ENCODE results near the gene PCDHB4.
"Not testable (repeated sequence)": the region's sequence is repeated elsewhere in the genome, so short reads cannot be mapped to it uniquely, and the experiment has no call there.

Gene PCDHB4

DNA sequence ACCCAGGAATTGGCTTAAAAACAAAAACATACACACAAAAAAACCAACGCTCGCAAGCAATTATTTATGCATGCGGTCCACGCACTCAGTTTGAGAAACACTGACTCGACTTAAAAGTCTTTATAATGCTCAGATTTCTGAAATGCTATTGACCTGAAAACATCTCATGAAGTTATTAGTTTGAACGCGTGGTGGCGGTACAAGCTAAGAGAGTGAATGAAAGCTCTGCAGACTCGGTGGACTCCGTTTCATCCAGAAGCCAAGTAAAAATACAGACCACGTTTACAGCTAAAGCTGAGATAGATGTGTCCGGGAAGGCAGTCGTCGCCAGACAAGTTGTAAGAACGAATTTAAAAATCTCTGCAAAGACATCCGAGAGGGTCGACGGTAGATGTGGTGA lies 28.2 kb downstream of the PCDHB4 start, which contains the start of gene PCDHB6:
TSS of gene PCDHB6 (plus strand) at position 246 of the 400 bp plus-strand sequence. CDS start 201 bp downstream, outside the sequence.
- Histone ChIP-seq H3K27ac (no peak within 1 kb of the TSS), H3K4me1 (ENCODE audit: control insufficient read depth in 1 of 2, insufficient read depth in 1 of 2, low read depth in 1 of 2, low read length in 1 of 2) (no peaks in the 10 kb centered on the region), H3K36me3 (no peaks in the 10 kb centered on the region), H3K9me3 (no peaks in the 10 kb centered on the region), H3K4me3 (ENCODE audit: low read depth in 1 of 2, low read length in 1 of 2) (no peak within 1 kb of the TSS), H3K27me3 (peaks cover 22% of the 10 kb centered on the region)
- TF ChIP-seq, protein P1, sequence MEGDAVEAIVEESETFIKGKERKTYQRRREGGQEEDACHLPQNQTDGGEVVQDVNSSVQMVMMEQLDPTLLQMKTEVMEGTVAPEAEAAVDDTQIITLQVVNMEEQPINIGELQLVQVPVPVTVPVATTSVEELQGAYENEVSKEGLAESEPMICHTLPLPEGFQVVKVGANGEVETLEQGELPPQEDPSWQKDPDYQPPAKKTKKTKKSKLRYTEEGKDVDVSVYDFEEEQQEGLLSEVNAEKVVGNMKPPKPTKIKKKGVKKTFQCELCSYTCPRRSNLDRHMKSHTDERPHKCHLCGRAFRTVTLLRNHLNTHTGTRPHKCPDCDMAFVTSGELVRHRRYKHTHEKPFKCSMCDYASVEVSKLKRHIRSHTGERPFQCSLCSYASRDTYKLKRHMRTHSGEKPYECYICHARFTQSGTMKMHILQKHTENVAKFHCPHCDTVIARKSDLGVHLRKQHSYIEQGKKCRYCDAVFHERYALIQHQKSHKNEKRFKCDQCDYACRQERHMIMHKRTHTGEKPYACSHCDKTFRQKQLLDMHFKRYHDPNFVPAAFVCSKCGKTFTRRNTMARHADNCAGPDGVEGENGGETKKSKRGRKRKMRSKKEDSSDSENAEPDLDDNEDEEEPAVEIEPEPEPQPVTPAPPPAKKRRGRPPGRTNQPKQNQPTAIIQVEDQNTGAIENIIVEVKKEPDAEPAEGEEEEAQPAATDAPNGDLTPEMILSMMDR (IDR thresholded peaks at IDR 0.05): no peak

DNA sequence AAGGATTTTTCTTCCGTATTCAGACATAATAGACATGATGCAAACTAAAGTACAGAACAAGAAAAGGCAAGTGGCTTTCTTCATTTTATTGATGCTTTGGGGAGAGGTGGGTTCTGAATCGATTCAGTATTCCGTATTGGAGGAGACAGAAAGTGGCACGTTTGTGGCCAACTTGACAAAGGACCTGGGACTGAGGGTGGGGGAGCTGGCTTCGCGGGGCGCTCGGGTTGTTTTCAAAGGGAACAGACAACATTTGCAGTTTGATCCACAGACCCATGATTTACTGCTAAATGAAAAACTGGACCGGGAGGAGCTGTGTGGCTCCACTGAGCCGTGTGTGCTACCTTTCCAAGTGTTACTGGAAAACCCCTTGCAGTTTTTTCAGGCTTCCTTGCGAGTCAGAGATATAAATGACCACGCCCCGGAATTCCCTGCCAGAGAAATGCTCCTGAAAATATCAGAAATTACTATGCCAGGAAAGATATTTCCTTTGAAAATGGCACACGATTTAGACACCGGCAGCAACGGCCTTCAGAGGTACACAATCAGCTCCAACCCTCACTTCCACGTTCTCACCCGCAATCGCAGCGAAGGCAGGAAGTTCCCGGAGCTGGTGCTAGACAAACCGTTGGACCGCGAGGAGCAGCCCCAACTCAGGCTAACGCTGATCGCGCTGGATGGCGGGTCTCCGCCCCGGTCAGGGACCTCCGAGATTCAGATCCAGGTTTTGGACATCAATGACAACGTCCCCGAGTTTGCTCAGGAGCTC lies 28.8 kb downstream of the PCDHB4 start:
- H3K9me3 ChIP-seq: no peaks in the 10 kb centered on the region
- no peak overlapping the region for H3K4me3 ChIP-seq (ENCODE audit: low read depth in 1 of 2, low read length in 1 of 2)
- no peaks in the 10 kb centered on the region for H3K4me1 ChIP-seq (ENCODE audit: control insufficient read depth in 1 of 2, insufficient read depth in 1 of 2, low read depth in 1 of 2, low read length in 1 of 2)
- TF ChIP-seq, protein P1 (IDR thresholded peaks at IDR 0.05): no peak
- no peaks in the 10 kb centered on the region for H3K36me3 ChIP-seq
- H3K27me3 ChIP-seq: peaks cover 22% of the 10 kb centered on the region
- H3K27ac ChIP-seq: no peak overlapping the region

DNA sequence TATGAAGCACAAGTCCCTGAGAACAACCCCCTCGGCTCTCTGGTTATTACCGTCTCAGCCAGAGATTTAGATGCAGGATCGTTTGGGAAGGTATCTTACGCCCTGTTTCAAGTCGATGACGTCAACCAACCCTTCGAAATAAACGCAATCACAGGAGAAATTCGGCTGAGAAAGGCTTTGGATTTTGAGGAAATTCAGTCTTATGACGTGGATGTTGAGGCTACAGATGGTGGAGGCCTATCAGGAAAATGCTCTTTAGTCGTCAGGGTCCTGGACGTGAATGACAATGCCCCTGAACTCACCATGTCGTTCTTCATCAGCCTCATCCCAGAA lies 29.3 kb downstream of the PCDHB4 start:
- Histone ChIP-seq H3K4me1 (ENCODE audit: control insufficient read depth in 1 of 2, insufficient read depth in 1 of 2, low read depth in 1 of 2, low read length in 1 of 2) (no peaks in the 10 kb centered on the region), H3K4me3 (ENCODE audit: low read depth in 1 of 2, low read length in 1 of 2) (no peak overlapping the region), H3K36me3 (no peaks in the 10 kb centered on the region), H3K27me3 (peaks cover 24% of the 10 kb centered on the region), H3K27ac (no peak overlapping the region), H3K9me3 (no peaks in the 10 kb centered on the region)
- TF ChIP-seq, protein P1 (IDR thresholded peaks at IDR 0.05): no peak

DNA sequence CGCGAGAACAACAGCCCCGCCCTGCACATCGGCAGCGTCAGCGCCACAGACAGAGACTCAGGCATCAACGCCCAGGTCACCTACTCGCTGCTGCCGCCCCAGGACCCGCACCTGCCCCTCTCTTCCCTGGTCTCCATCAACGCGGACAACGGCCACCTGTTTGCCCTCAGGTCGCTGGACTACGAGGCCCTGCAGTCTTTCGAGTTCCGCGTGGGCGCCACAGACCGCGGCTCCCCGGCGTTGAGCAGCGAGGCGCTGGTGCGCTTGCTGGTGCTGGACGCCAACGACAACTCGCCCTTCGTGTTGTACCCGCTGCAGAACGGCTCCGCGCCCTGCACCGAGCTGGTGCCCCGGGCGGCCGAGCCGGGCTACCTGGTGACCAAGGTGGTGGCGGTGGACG lies 30.0 kb downstream of the PCDHB4 start:
- not testable (repeated sequence) for H3K9me3 ChIP-seq; H3K4me1 ChIP-seq (ENCODE audit: control insufficient read depth in 1 of 2, insufficient read depth in 1 of 2, low read depth in 1 of 2, low read length in 1 of 2); H3K36me3 ChIP-seq; H3K27ac ChIP-seq; H3K4me3 ChIP-seq (ENCODE audit: low read depth in 1 of 2, low read length in 1 of 2)
- peaks cover 31% of the 10 kb centered on the region for H3K27me3 ChIP-seq

DNA sequence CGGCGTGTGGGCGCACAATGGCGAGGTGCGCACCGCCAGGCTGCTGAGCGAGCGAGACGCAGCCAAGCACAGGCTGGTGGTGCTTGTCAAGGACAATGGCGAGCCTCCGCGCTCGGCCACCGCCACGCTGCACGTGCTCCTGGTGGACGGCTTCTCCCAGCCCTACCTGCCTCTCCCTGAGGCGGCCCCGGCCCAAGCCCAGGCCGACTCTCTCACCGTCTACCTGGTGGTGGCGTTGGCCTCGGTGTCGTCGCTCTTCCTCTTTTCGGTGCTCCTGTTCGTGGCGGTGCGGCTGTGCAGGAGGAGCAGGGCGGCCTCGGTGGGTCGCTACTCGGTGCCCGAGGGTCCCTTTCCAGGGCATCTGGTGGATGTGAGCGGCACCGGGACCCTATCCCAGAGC lies 30.5 kb downstream of the PCDHB4 start:
- peaks cover 35% of the 10 kb centered on the region for H3K27me3 ChIP-seq
- not testable (repeated sequence) for H3K4me1 ChIP-seq (ENCODE audit: control insufficient read depth in 1 of 2, insufficient read depth in 1 of 2, low read depth in 1 of 2, low read length in 1 of 2); H3K4me3 ChIP-seq (ENCODE audit: low read depth in 1 of 2, low read length in 1 of 2); H3K36me3 ChIP-seq; H3K27ac ChIP-seq; H3K9me3 ChIP-seq

DNA sequence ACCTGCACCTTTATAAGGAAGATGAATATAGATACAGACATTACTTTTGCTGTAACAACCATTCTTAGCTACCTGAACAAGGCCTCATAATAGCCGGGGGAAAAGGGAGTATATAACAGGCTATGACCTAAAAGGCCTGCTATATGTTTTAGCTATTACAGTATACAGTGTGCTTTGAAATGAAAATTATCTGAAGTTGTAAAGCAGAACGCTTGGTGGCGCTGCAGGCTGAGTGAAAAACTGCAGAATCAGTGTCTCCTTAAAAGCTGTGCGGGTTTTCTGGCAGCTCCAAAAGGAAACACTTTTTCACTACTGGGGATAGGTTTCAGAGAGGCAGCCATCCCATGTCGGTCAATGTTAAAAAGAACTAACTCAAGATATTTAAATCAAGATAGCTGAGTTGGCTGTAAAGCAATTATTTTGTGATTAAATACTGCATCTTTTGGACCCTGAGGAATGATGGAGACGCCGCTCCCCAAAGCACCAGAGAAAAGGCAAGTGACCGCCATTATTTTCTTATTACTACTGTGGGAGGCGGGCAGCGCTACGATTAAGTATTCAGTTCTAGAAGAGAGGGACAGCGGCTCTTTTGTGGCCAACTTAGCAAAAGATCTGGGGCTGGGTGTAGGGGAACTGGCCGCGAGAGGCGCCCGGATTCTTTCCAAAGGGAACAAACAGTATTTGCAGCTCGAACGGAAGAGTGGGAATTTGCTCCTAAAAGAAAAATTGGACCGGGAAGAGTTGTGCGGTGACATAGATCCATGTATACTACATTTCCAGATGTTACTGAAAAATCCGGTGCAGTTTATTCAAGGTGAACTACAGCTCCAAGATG lies 34.1 kb downstream of the PCDHB4 start:
- Histone ChIP-seq H3K9me3 (no peaks in the 10 kb centered on the region), H3K27me3 (peaks cover 25% of the 10 kb centered on the region), H3K4me3 (ENCODE audit: low read depth in 1 of 2, low read length in 1 of 2) (no peak overlapping the region), H3K4me1 (ENCODE audit: control insufficient read depth in 1 of 2, insufficient read depth in 1 of 2, low read depth in 1 of 2, low read length in 1 of 2) (no peaks in the 10 kb centered on the region), H3K27ac (no peak overlapping the region), H3K36me3 (no peaks in the 10 kb centered on the region)
- TF ChIP-seq, protein P1 (IDR thresholded peaks at IDR 0.05): no peak

DNA sequence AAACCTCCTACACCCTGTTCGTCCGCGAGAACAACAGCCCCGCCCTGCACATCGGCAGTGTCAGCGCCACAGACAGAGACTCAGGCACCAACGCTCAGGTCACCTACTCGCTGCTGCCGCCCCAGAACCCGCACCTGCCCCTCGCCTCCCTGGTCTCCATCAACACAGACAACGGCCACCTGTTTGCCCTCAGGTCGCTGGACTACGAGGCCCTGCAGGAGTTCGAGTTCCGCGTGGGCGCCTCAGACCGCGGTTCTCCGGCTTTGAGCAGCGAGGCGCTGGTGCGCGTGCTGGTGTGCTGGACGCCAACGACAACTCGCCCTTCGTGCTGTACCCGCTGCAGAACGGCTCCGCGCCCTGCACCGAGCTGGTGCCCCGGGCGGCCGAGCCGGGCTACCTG lies 35.7 kb downstream of the PCDHB4 start:
- peaks cover 13% of the 10 kb centered on the region for H3K27me3 ChIP-seq
- H3K4me1 ChIP-seq (ENCODE audit: control insufficient read depth in 1 of 2, insufficient read depth in 1 of 2, low read depth in 1 of 2, low read length in 1 of 2); H3K36me3 ChIP-seq; H3K4me3 ChIP-seq (ENCODE audit: low read depth in 1 of 2, low read length in 1 of 2); H3K9me3 ChIP-seq; H3K27ac ChIP-seq: not testable (repeated sequence)

DNA sequence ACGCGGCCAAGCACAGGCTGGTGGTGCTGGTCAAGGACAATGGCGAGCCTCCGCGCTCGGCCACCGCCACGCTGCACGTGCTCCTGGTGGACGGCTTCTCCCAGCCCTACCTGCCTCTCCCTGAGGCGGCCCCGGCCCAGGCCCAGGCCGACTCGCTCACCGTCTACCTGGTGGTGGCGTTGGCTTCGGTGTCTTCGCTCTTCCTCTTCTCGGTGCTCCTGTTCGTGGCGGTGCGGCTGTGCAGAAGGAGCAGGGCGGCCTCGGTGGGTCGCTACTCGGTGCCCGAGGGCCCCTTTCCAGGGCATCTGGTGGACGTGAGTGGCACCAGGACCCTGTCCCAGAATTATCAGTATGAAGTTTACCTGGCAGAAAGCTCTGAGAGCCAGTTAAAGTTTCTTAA lies 36.3 kb downstream of the PCDHB4 start:
- H3K4me3 ChIP-seq (ENCODE audit: low read depth in 1 of 2, low read length in 1 of 2); H3K27ac ChIP-seq; H3K4me1 ChIP-seq (ENCODE audit: control insufficient read depth in 1 of 2, insufficient read depth in 1 of 2, low read depth in 1 of 2, low read length in 1 of 2); H3K36me3 ChIP-seq; H3K9me3 ChIP-seq: not testable (repeated sequence)
- peaks cover 12% of the 10 kb centered on the region for H3K27me3 ChIP-seq
